ENCODE data around the gene SNX8. TPM values are rescaled to one million over a fixed set of nuclear protein-coding genes. Genes with fewer than 3 reads are reported as not detected.
A peak's percentile ranks its signal among the peaks of the same experiment; 100 is the strongest.

Gene SNX8
- total and polyA plus RNA-seq, 9 of the 15 experiments (the other 6 are each of a cell fraction or from before 2014, with no cell fraction given): 2.7 to 51.6 (median 16.9) TPM

DNA sequence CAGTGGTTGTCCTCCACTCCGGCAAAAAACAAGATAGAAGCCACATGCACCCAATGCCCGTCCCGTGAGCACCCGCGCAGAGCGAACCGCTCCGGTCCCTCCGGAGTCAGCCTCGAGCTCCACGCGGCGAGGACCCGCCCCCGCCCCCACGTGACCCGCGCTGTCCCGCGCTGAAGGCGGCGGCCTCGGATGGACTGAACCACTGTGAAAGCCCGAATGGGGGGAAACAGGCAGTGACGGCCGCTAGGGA is 39.6 kb upstream of the SNX8 start (continued):
- TF ChIP-seq, protein P1, sequence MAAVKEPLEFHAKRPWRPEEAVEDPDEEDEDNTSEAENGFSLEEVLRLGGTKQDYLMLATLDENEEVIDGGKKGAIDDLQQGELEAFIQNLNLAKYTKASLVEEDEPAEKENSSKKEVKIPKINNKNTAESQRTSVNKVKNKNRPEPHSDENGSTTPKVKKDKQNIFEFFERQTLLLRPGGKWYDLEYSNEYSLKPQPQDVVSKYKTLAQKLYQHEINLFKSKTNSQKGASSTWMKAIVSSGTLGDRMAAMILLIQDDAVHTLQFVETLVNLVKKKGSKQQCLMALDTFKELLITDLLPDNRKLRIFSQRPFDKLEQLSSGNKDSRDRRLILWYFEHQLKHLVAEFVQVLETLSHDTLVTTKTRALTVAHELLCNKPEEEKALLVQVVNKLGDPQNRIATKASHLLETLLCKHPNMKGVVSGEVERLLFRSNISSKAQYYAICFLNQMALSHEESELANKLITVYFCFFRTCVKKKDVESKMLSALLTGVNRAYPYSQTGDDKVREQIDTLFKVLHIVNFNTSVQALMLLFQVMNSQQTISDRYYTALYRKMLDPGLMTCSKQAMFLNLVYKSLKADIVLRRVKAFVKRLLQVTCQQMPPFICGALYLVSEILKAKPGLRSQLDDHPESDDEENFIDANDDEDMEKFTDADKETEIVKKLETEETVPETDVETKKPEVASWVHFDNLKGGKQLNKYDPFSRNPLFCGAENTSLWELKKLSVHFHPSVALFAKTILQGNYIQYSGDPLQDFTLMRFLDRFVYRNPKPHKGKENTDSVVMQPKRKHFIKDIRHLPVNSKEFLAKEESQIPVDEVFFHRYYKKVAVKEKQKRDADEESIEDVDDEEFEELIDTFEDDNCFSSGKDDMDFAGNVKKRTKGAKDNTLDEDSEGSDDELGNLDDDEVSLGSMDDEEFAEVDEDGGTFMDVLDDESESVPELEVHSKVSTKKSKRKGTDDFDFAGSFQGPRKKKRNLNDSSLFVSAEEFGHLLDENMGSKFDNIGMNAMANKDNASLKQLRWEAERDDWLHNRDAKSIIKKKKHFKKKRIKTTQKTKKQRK (IDR thresholded peaks at IDR 0.05; ENCODE audit: borderline replicate concordance, low read depth, low read length): no peak
- TF ChIP-seq, protein P2, sequence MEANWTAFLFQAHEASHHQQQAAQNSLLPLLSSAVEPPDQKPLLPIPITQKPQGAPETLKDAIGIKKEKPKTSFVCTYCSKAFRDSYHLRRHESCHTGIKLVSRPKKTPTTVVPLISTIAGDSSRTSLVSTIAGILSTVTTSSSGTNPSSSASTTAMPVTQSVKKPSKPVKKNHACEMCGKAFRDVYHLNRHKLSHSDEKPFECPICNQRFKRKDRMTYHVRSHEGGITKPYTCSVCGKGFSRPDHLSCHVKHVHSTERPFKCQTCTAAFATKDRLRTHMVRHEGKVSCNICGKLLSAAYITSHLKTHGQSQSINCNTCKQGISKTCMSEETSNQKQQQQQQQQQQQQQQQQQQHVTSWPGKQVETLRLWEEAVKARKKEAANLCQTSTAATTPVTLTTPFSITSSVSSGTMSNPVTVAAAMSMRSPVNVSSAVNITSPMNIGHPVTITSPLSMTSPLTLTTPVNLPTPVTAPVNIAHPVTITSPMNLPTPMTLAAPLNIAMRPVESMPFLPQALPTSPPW (CRISPR knock-in tag; IDR thresholded peaks at IDR 0.05): no peak; the same call in 1 of the 2 replicates
- TF ChIP-seq, protein P3, sequence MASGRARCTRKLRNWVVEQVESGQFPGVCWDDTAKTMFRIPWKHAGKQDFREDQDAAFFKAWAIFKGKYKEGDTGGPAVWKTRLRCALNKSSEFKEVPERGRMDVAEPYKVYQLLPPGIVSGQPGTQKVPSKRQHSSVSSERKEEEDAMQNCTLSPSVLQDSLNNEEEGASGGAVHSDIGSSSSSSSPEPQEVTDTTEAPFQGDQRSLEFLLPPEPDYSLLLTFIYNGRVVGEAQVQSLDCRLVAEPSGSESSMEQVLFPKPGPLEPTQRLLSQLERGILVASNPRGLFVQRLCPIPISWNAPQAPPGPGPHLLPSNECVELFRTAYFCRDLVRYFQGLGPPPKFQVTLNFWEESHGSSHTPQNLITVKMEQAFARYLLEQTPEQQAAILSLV (tag; IDR thresholded peaks at IDR 0.05): no peak
- TF ChIP-seq, protein P4, sequence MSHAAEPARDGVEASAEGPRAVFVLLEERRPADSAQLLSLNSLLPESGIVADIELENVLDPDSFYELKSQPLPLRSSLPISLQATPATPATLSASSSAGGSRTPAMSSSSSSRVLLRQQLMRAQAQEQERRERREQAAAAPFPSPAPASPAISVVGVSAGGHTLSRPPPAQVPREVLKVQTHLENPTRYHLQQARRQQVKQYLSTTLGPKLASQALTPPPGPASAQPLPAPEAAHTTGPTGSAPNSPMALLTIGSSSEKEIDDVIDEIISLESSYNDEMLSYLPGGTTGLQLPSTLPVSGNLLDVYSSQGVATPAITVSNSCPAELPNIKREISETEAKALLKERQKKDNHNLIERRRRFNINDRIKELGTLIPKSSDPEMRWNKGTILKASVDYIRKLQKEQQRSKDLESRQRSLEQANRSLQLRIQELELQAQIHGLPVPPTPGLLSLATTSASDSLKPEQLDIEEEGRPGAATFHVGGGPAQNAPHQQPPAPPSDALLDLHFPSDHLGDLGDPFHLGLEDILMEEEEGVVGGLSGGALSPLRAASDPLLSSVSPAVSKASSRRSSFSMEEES (CRISPR knock-in tag; IDR thresholded peaks at IDR 0.05): peak; percentile 97
- TF ChIP-seq HDAC3 (IDR thresholded peaks at IDR 0.05; ENCODE audit: borderline replicate concordance, partially characterized antibody) (no peak), ZBED1 (IDR thresholded peaks at IDR 0.05) (no peak), ZNF436 (CRISPR knock-in tag; IDR thresholded peaks at IDR 0.05) (no peak), HEY1 (CRISPR knock-in tag; IDR thresholded peaks at IDR 0.05; ENCODE audit: borderline replicate concordance) (no peak), ETS2 (tag; IDR thresholded peaks at IDR 0.05; ENCODE audit: borderline replicate concordance, poor library complexity, severe bottlenecking) (no peak)
- TF ChIP-seq, protein P5, sequence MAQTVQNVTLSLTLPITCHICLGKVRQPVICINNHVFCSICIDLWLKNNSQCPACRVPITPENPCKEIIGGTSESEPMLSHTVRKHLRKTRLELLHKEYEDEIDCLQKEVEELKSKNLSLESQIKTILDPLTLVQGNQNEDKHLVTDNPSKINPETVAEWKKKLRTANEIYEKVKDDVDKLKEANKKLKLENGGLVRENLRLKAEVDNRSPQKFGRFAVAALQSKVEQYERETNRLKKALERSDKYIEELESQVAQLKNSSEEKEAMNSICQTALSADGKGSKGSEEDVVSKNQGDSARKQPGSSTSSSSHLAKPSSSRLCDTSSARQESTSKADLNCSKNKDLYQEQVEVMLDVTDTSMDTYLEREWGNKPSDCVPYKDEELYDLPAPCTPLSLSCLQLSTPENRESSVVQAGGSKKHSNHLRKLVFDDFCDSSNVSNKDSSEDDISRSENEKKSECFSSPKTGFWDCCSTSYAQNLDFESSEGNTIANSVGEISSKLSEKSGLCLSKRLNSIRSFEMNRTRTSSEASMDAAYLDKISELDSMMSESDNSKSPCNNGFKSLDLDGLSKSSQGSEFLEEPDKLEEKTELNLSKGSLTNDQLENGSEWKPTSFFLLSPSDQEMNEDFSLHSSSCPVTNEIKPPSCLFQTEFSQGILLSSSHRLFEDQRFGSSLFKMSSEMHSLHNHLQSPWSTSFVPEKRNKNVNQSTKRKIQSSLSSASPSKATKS (CRISPR knock-in tag; IDR thresholded peaks at IDR 0.05): no peak
- TF ChIP-seq, protein P6, sequence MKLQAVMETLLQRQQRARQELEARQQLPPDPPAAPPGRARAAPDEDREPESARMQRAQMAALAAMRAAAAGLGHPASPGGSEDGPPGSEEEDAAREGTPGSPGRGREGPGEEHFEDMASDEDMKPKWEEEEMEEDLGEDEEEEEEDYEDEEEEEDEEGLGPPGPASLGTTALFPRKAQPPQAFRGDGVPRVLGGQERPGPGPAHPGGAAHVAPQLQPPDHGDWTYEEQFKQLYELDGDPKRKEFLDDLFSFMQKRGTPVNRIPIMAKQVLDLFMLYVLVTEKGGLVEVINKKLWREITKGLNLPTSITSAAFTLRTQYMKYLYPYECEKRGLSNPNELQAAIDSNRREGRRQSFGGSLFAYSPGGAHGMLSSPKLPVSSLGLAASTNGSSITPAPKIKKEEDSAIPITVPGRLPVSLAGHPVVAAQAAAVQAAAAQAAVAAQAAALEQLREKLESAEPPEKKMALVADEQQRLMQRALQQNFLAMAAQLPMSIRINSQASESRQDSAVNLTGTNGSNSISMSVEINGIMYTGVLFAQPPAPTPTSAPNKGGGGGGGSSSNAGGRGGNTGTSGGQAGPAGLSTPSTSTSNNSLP (IDR thresholded peaks at IDR 0.05; ENCODE audit: borderline replicate concordance, low read depth, low read length): no peak
- TF ChIP-seq, protein P7, sequence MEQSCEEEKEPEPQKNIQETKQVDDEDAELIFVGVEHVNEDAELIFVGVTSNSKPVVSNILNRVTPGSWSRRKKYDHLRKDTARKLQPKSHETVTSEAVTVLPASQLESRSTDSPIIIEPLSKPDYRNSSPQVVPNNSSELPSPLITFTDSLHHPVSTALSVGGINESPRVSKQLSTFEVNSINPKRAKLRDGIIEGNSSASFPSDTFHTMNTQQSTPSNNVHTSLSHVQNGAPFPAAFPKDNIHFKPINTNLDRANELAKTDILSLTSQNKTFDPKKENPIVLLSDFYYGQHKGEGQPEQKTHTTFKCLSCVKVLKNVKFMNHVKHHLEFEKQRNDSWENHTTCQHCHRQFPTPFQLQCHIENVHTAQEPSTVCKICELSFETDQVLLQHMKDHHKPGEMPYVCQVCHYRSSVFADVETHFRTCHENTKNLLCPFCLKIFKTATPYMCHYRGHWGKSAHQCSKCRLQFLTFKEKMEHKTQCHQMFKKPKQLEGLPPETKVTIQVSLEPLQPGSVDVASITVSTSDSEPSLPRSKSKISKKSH (CRISPR knock-in tag; IDR thresholded peaks at IDR 0.05): no peak

All from K562 (cell line).